Activated T-cell treated with anti-CD3 and anti-CD28 coated beads, Interleukin-2, amount 50 U/mL, for 48 hours (primary cell): Measurements from ENCODE around the gene CXCL17.
A peak's percentile ranks its signal among the peaks of the same experiment; 100 is the strongest.

Source experiments
- DNase-seq, 2 experiments: peaks; one replicate each; pipeline ENCODE4 v3.0.0-alpha.2; 2020

Gene CXCL17

GRCh38 chr19:42423462-42424344 lies 19.0 kb downstream of the CXCL17 start:
- DNase-seq, result peak; percentile 97

GRCh38 chr19:42422901-42423461 lies 19.8 kb downstream of the CXCL17 start:
- peak; percentile 68 to 74 for DNase-seq

- no peak for DNase-seq
Measured at GRCh38 chr19:42422092-42422900, 20.4 kb downstream of the CXCL17 start.

GRCh38 chr19:42421591-42422031 lies 21.1 kb downstream of the CXCL17 start:
- DNase-seq, result no peak

GRCh38 chr19:42421101-42421500 lies 21.6 kb downstream of the CXCL17 start:
- no peak for DNase-seq

GRCh38 chr19:42420055-42420544 lies 22.6 kb downstream of the CXCL17 start:
- DNase-seq, result peak; percentile 82 to 86

- DNase-seq, result no peak
Measured at GRCh38 chr19:42419309-42419708, 23.4 kb downstream of the CXCL17 start.

- no peak for DNase-seq
Measured at GRCh38 chr19:42412661-42413076, 30.1 kb downstream of the CXCL17 start.

- no peak for DNase-seq
Measured at GRCh38 chr19:42412227-42412626, 30.5 kb downstream of the CXCL17 start.

- no peak for DNase-seq
Measured at GRCh38 chr19:42411581-42412178, 31.1 kb downstream of the CXCL17 start.

GRCh38 chr19:42410371-42410770 lies 32.4 kb downstream of the CXCL17 start:
- no peak for DNase-seq

- no peak for DNase-seq
Measured at GRCh38 chr19:42409477-42409876, 33.3 kb downstream of the CXCL17 start.

GRCh38 chr19:42407816-42408175 lies 35.0 kb downstream of the CXCL17 start:
- DNase-seq, result no peak

GRCh38 chr19:42407085-42407815 lies 35.5 kb downstream of the CXCL17 start:
- no peak for DNase-seq

- DNase-seq, result no peak
Measured at GRCh38 chr19:42406111-42406510, 36.6 kb downstream of the CXCL17 start.

GRCh38 chr19:42403586-42403985 lies 39.2 kb downstream of the CXCL17 start:
- DNase-seq, result no peak

- DNase-seq, result no peak
Measured at GRCh38 chr19:42402376-42403116, 40.2 kb downstream of the CXCL17 start.

GRCh38 chr19:42401365-42402303 lies 41.1 kb downstream of the CXCL17 start:
- DNase-seq, result peak; percentile 85

GRCh38 chr19:42400404-42400803 lies 42.3 kb downstream of the CXCL17 start:
- no peak for DNase-seq
